Lower leg skin (tissue), 3 donors: ENCODE results near the gene IL1RAP.

ENCODE experiments used
- POLR2A ChIP-seq, 2 donors: fragments of 450-650 bp; IDR thresholded peaks; one replicate each; pipeline ENCODE4 v1.6.1; 2016 to 2017; ENCODE audit warnings: antibody characterized with exemption in 2 of 2, mild to moderate bottlenecking in 1 of 2, moderate library complexity in 1 of 2
- TF ChIP-seq, protein P1 (sequence below), 3 donors: fragments of 450-650 bp; IDR thresholded peaks; one replicate each; pipeline ENCODE4 v1.5.1; 2016; ENCODE audit warnings: antibody characterized with exemption in 3 of 3, mild to moderate bottlenecking in 3 of 3, moderate library complexity in 2 of 3

- TF ChIP-seq POLR2A (IDR thresholded peaks at IDR 0.05), result no peak
- TF ChIP-seq, protein P1, sequence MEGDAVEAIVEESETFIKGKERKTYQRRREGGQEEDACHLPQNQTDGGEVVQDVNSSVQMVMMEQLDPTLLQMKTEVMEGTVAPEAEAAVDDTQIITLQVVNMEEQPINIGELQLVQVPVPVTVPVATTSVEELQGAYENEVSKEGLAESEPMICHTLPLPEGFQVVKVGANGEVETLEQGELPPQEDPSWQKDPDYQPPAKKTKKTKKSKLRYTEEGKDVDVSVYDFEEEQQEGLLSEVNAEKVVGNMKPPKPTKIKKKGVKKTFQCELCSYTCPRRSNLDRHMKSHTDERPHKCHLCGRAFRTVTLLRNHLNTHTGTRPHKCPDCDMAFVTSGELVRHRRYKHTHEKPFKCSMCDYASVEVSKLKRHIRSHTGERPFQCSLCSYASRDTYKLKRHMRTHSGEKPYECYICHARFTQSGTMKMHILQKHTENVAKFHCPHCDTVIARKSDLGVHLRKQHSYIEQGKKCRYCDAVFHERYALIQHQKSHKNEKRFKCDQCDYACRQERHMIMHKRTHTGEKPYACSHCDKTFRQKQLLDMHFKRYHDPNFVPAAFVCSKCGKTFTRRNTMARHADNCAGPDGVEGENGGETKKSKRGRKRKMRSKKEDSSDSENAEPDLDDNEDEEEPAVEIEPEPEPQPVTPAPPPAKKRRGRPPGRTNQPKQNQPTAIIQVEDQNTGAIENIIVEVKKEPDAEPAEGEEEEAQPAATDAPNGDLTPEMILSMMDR (IDR thresholded peaks at IDR 0.05), result no peak
These were observed 33.1 kb downstream of the IL1RAP start for GRCh38 chr3:190546881-190547510.
